Activated T-cell treated with anti-CD3 and anti-CD28 coated beads, Interleukin-2, amount 50 U/mL, for 72 hours (primary cell): ENCODE measurements around the gene GJD4. TPM values are rescaled to one million over a fixed set of nuclear protein-coding genes. Genes with fewer than 3 reads are reported as not detected.

Experiments used
- ATAC-seq, 2 donors: fragments of 150-1000 bp; cut with Tn5 transposase; replicated peaks in 1 of 2; 2 replicates each; pipeline ENCODE4 v1.10.0; 2021; ENCODE audit warnings: moderate library complexity in 2 of 2, mild to moderate bottlenecking in 1 of 2
- DNase-seq, 2 donors: peaks; one replicate each; pipeline ENCODE4 v3.0.0; 2021 to 2022; ENCODE audit warnings: mixed read lengths in 1 of 2
- H3K27ac Mint-ChIP-seq: one replicate; pipeline ENCODE4 v1.8.0; 2022; ENCODE audit warnings: mild to moderate bottlenecking, moderate library complexity, mixed read lengths
- H3K27me3 Mint-ChIP-seq: one replicate; pipeline ENCODE4 v1.8.0; 2022; ENCODE audit warnings: low read depth, mixed read lengths
- H3K36me3 Mint-ChIP-seq, 2 donors: one replicate each; pipeline ENCODE4 v1.8.0; 2022; ENCODE audit warnings: mixed read lengths in 2 of 2, mild to moderate bottlenecking in 1 of 2; ENCODE audit not compliant: insufficient read depth in 2 of 2
- H3K4me1 Mint-ChIP-seq: one replicate; pipeline ENCODE4 v1.8.0; 2022; ENCODE audit warnings: low read depth, mixed read lengths
- H3K4me3 Mint-ChIP-seq, 2 donors: one replicate each; pipeline ENCODE4 v1.8.0; 2022; ENCODE audit warnings: mild to moderate bottlenecking in 2 of 2, mixed read lengths in 2 of 2, moderate library complexity in 2 of 2
- H3K9me3 Mint-ChIP-seq, 2 donors: one replicate each; pipeline ENCODE4 v1.8.0; 2022; ENCODE audit warnings: mixed read lengths in 2 of 2
- total RNA-seq, 2 donors: library from RNA; stranded (reverse); gene quantifications; one replicate each; pipeline ENCODE4 v1.2.3, GENCODE V29; 2022

The GJD4 gene
- total RNA-seq, 2 donors from 2014 or later, result not detected

DNA sequence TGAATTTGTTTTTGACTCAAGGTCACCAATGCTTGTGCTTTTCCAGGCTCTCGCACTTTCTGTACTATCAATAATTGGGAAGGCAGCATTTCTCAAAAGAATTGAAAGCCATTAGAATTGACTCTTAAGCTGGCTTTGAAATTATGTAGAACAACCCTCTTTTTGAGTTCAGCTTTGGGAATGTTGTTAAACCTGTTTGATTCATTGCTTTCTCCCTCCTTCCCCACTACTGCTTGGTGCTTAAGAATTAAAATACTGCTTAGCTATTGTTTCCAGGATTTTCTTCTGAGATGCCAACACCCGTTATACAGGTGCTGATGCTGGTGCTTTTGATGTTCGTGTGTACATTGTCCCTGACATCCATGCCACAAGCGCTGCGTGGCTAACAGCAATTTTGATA, 52.5 kb downstream of the GJD4 start:
- Mint-ChIP-seq H3K4me1 (no peaks in the 10 kb centered on the region), H3K27me3 (peaks cover 1% of the 10 kb centered on the region), H3K4me3 (no peak overlapping the region), H3K9me3 (peaks cover 4% of the 10 kb centered on the region in 2 donors), H3K36me3 (no peaks in the 10 kb centered on the region), H3K27ac (no peak overlapping the region)
- no peak for DNase-seq
- no peak for ATAC-seq

Other genes with a start within 250 kb of the GJD4 start
- under 1 TPM; 0.35 to 0.50 TPM for gene FZD8, start 37.0 kb downstream of the GJD4 start, total RNA-seq